ENCODE results near the gene CACNA1G. TPM values are rescaled to one million over a fixed set of nuclear protein-coding genes. Genes with fewer than 3 reads are reported as not detected.

Gene CACNA1G
- total RNA-seq, 1 donor from 2014 or later = 0.21 TPM

- no peak overlapping the region for H3K4me3 ChIP-seq
- DNase-seq (no peak), ATAC-seq (no peak)
- H3K4me1 ChIP-seq = no peaks in the 10 kb centered on the region
- H3K36me3 ChIP-seq = no peaks in the 10 kb centered on the region
- H3K27me3 ChIP-seq (ENCODE audit: low read depth) = peaks cover 10% of the 10 kb centered on the region
- intact Hi-C loops (cut with DNase I) = no loop called here
- H3K27ac ChIP-seq = no peak overlapping the region
- TF ChIP-seq CTCF (IDR thresholded peaks at IDR 0.05) = no peak
- H3K9me3 ChIP-seq = no peaks in the 10 kb centered on the region
These were observed 15.2 kb downstream of the CACNA1G start for GRCh38 chr17:50575581-50576210.

- no peak for TF ChIP-seq CTCF (IDR thresholded peaks at IDR 0.05)
- H3K9me3 ChIP-seq = no peaks in the 10 kb centered on the region
- ATAC-seq (no peak), DNase-seq (no peak)
- peaks cover 10% of the 10 kb centered on the region for H3K27me3 ChIP-seq (ENCODE audit: low read depth)
- intact Hi-C loops (cut with DNase I) = no loop called here
- H3K27ac ChIP-seq = no peak overlapping the region
- no peaks in the 10 kb centered on the region for H3K36me3 ChIP-seq
- no peaks in the 10 kb centered on the region for H3K4me1 ChIP-seq
- H3K4me3 ChIP-seq = no peak overlapping the region
These were observed 16.3 kb downstream of the CACNA1G start for GRCh38 chr17:50576864-50577263.

GRCh38 chr17:50577451-50577954 lies 17.0 kb downstream of the CACNA1G start:
- H3K36me3 ChIP-seq = no peaks in the 10 kb centered on the region
- peaks cover 10% of the 10 kb centered on the region for H3K27me3 ChIP-seq (ENCODE audit: low read depth)
- H3K9me3 ChIP-seq = no peaks in the 10 kb centered on the region
- no peak for ATAC-seq
- no peaks in the 10 kb centered on the region for H3K4me1 ChIP-seq
- TF ChIP-seq CTCF (IDR thresholded peaks at IDR 0.05) = no peak
- H3K4me3 ChIP-seq = no peak overlapping the region
- DNase-seq = no peak
- no peak overlapping the region for H3K27ac ChIP-seq
- intact Hi-C loops (cut with DNase I) = no loop called here

- no peak for TF ChIP-seq CTCF (IDR thresholded peaks at IDR 0.05)
These were observed 17.7 kb downstream of the CACNA1G start for GRCh38 chr17:50578173-50578572.

GRCh38 chr17:50579399-50579798 lies 18.9 kb downstream of the CACNA1G start:
- no peak for ATAC-seq
- Histone ChIP-seq H3K9me3 (no peaks in the 10 kb centered on the region), H3K27me3 (ENCODE audit: low read depth) (peaks cover 10% of the 10 kb centered on the region), H3K36me3 (no peaks in the 10 kb centered on the region), H3K4me3 (no peak overlapping the region), H3K27ac (no peak overlapping the region), H3K4me1 (no peaks in the 10 kb centered on the region)
- DNase-seq = no peak
- TF ChIP-seq CTCF (IDR thresholded peaks at IDR 0.05) = no peak
- intact Hi-C loops (cut with DNase I) = no loop called here

More at GRCh38 chr17:50578173-50578572, 17.7 kb downstream of the CACNA1G start:
- Histone ChIP-seq H3K36me3 (no peaks in the 10 kb centered on the region), H3K27me3 (ENCODE audit: low read depth) (peaks cover 10% of the 10 kb centered on the region), H3K27ac (no peak overlapping the region), H3K4me1 (no peaks in the 10 kb centered on the region), H3K9me3 (no peaks in the 10 kb centered on the region), H3K4me3 (no peak overlapping the region)
- DNase-seq (no peak), ATAC-seq (no peak)
- intact Hi-C loops (cut with DNase I) = no loop called here
